NCI-H526 treated with DMSO at 0.1 percent for 48 hours (cell line): ENCODE data around the gene CDYL2.
"Not testable (repeated sequence)": the region's sequence is repeated elsewhere in the genome, so short reads cannot be mapped to it uniquely, and the experiment has no call there.

ENCODE experiments used
- DNase-seq: peaks from one replicate; lab custom pipeline; 2025; lab: John Stamatoyannopoulos, UW

The CDYL2 gene, protein sequence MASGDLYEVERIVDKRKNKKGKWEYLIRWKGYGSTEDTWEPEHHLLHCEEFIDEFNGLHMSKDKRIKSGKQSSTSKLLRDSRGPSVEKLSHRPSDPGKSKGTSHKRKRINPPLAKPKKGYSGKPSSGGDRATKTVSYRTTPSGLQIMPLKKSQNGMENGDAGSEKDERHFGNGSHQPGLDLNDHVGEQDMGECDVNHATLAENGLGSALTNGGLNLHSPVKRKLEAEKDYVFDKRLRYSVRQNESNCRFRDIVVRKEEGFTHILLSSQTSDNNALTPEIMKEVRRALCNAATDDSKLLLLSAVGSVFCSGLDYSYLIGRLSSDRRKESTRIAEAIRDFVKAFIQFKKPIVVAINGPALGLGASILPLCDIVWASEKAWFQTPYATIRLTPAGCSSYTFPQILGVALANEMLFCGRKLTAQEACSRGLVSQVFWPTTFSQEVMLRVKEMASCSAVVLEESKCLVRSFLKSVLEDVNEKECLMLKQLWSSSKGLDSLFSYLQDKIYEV

DNA sequence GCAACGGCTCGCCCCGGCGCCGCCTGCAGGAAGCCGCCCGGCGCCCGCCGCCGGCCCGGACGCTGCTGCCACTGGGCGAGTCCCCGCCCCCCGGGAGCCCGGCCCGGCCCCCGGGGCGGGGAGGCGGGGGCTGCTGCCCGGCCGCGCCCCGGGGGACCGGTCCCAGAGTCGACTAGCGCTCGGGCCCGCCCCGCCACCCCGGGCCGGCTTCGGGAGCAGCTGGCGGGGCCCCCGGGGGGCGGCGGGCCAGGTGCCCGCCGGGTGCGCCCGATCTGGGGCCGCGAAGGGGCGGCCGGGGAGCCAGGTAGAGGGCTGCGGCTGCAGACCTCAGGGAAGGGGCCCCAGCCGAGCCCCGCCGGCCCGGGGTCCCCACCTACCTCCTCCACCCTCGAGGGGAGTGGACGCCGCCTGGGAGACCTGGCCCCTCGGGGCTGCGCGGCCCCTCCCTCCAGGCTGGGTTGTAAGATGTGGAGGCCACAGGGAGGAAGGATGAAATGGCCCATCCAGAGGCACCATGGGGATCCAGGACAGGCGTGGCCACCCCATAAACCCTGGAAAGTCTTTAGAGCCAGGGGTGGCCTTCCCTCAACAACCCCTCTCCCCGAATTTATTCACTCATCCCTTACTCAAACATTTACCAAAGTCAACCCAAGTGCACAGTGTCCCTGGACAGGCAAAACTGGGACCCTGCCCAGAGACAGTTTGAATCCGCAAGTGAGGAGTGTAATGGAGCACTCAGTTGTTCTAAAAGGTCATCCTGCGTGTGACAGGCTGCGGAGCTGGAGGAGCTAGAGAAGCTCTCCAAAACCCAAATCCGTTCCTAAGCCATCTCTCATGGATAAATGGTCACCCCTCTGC, at the start of gene CDYL2:
Gene CDYL2 (minus strand): TSS at position 73 of the 858 bp plus-strand sequence. CDS start 425 bp downstream, outside the sequence.
- DNase-seq: no peak

DNA sequence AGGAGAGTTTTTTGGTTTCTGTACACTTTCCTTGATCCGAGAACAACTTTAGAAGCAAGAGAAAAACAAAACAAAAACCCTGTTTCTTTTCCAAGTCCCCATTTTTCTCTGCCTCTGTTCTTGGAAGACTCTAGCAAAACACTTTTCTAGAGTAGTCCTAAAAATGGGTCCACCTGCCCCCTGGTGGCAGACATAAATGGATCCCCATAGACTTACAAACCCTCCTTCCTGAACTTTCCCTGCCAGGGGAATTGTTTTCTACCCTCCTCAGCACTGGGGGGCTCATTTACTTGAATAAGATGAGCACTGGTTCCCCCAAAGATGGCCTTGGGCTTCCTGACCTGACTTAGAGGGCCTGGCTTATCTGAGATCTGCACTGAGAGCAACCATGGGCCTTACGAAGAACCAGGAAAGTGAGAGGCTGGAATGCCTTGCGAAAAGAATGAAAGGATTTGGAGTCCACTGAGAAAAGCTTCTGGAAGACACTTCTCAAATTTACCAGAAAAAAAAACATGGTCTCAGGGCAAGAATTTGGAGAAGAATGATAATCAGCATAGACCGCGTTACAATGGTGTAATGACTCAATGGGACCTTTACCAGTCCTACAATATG, 48.0 kb upstream of the CDYL2 start:
- DNase-seq: no peak

DNA sequence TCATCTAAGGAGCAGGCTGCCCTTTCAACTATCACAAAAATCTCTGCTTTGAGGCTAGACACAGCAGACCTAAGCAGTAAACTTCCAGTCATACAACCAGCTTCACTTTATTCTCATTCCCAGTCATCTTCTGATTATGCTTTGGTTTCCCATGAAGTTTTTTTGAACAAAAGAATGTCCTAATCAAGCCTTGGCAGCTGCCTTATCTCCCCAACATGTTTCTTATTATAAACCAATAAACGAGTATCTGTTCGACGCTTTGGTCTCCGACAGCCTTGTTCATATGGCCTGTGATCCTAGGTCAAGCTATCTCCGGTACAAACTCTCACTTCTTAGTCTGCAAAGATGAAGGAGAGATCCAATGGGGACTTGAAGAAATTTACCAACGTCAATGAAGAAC, 47.4 kb upstream of the CDYL2 start:
- DNase-seq: no peak

DNA sequence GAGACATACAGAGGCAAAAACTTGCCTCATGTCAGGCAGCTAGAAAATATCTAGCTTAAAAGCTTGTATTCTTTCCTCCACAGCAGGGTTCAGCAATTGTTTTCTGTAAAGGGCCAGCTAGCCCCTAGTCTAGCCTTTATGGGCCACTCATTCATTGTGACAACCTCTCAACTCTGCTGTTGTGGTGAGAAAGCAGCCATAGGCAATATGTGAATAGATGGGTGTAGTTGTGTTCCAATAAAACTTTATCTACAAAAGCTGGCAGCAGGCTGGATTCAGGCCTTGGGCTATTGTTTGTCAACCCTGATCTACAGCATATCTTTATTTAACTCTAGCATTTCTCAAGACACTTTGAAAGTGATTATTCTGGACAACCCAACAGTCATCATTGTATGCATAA, 46.4 kb upstream of the CDYL2 start:
- no peak for DNase-seq

DNA sequence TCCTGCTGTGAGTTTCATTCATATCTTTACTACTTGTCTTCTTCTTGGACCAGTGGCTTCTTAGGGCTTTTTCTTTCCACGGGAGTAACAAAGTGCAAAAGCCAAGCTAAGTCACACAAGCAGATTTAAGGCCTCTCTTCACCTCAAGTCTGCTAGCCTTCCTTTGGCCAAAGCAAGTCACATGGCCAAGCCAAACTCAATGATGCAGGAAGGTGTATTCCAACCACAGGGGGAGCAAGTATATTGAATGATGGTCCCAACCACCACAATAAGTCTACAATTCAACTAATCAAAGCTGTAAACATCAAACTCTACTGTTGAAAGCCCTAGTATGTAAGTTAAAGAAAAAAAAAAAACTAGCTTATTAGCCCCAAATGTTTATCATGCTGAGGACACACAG, 44.5 kb upstream of the CDYL2 start:
- no peak for DNase-seq

DNA sequence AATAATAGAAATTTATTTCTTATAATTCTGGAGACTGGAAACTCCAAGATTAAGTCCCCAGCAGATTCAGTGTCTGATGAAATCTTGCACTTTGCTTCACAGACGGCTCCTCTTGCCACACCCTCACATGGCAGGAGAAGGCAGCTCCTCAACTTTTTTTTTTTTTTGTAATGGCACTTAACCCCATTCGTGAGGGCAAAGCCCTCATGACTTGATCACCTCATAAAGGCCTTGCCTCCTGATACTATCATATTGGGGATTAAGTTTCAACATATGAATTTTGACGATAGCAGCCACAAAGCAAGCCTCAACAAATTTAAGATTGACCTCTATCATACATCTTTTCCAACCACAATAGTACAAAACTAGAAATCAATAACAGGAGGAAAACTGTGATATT, 42.3 kb upstream of the CDYL2 start:
- DNase-seq: no peak

DNA sequence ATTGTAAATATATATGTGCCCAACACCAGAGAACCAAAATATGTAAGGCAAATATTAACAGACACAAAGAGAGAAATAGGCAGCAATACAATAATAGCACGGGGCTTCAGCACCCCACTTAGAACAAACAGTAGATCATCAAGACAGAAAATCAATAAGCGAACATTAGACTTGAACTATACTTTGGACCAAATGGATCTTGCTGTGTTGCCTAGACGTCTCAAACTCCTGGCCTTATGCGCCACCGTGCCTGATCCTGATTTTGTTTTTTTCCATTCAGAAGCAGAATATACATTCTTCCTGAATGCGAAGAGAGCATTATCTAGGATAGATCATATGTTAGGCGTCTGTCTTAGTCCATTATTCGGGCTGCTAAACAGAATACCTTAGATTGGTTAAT, 41.9 kb upstream of the CDYL2 start:
- no peak for DNase-seq

DNA sequence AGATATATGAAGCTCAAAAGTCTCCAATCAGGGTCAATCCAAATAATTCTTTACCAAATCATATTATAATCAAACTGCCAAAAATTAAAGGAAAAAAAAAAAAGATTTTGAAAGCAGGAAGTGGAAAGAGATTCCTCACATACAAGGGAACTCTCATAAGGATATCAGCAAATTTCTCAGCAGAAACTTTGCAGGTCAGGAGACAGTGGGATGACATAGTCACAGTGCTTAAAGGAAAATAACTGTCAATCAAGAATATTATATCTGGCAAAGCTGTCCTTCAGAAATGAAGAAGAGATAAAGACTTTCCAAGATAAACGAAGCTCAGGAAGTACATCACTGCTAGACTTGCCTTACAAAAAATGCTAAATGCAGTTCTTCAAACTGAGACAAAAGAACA, 40.0 kb upstream of the CDYL2 start:
- no peak for DNase-seq

DNA sequence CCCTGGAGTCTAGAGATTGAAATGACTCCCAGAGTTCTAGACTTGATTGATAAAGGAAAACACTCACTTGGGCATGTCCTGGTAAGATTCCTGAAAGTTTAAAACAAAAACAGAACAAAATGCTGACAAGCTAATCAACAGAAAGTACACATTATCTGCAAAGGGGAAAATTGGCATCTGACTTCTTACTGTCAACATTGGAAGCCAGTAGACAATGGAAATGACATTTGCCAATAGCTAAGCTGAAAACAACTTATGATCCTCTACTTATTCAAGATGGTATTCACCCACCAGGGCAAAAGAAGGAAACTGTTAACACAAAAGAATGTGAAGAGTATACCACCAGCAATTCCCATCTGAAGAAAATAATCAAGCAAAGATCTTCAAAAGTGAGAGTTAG, 36.8 kb upstream of the CDYL2 start:
- no peak for DNase-seq

DNA sequence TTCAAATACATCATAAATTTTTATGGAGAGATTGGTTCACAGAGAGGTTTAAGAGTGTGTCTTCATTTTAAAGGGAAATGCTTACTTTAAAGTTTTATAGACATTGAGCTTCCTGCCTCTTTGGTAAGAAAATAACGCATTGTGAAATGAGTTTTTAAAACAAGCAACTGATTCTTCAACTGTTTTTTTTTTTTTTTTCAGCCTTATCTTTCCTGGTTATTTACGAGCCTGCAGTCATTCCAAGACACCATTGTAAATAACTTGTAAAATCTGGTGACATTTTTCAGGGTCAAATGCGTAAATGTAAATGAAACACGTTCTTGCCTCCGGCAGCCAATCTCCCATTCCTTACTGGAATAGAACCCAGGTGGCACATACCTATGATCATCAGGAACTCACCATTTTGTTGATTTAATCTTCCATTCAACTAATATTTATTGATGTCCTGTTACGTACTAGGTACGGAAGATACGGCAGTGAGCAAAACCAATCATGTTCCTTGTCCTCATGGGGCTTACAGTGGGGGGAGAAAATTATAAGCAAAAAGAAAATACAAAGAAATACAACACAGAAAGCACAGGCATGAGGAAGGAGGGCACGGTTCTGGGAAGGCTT, 33.2 kb upstream of the CDYL2 start:
- no peak for DNase-seq

DNA sequence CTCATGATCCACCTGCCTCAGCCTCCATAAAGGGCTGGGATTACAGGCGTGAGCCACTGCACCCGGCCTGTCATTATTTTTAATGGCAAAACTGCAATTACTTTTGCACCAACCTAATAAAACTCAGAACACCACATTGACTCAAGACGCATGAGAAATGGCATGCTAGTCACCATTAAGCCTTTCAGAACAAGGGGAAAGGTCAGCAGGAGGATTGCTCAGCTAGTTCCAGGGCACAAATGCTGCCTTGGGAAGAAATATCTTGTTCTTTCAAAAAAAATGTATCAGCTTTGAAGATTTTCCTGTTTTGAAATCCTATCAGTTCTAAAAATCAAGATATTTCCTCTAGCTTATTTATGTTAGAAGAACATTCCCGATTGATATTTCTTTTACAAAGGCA, 32.4 kb upstream of the CDYL2 start:
- DNase-seq: no peak

DNA sequence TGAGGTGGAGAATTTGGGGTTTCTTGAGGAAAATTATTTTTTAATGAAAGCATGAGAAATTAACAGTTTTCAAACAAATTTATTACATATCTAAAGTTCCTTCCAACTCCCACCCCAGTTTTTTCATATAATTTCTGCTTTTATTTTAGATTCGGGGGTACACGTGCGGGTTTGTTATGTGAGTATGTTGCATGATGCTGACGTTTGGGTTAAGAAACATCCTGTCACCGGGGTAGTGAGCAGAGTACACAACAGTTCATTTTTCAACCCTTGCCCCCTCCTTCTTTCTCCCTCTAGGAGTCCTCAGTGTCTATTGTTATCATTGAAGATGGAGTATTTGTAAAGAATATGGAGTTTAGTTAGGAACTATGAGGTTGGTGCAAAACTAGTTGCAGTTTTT, 31.8 kb upstream of the CDYL2 start:
- DNase-seq: no peak

DNA sequence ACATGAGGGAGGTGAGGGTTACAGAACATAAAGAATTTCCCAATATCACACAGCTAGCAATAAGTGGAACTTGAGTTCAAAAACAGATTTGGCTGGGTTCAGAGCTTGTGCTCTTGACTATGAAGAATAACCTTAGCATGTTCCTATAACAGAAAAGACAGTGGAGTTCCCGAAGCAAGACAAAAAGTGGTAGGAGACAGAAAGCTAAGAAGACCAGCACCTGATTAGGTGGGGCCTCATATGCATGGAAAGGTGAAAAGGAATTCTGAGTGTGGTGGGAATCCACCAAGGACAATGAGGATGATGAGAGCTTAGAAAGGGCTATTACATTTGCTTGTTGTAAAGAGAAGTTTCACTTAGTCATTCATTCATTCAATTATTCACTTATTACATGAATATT, 26.6 kb upstream of the CDYL2 start:
- no peak for DNase-seq

DNA sequence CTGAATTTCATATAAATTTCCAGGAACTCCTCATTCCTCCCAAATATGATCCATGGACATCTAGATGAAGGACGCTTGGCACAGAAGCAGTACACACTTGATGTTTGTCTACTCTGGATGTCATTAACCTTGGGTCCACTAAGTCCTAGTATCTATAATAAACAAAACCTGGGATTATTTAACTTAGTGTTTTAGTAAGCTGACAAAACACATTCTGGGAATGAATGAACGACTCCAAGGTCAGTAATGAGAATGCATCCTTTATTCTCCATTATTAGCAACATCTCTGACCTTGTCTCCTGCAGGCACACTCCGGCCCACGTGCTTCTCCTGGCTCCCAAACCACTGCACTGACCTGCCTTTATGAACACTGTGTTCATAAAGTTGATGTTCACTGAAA, 24.1 kb upstream of the CDYL2 start:
- DNase-seq: no peak

DNA sequence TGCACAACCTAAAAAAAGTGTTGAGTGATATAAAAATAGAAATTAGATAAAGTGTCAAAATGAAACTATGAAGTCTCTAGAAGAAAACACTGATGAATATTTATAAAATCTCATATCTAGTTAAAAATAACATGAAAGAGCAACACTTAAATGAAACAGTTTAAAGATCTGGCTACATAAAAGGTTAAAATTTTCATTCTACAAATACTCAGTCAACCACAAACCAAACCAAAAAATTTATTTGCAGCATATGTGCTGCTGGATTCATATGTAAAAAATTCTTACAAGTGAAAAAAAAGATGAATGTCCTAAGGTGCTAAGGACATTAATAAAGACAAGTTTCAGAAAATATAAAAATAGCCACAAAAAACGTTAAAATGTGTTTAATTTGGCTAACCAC, 22.6 kb upstream of the CDYL2 start:
- DNase-seq: no peak

DNA sequence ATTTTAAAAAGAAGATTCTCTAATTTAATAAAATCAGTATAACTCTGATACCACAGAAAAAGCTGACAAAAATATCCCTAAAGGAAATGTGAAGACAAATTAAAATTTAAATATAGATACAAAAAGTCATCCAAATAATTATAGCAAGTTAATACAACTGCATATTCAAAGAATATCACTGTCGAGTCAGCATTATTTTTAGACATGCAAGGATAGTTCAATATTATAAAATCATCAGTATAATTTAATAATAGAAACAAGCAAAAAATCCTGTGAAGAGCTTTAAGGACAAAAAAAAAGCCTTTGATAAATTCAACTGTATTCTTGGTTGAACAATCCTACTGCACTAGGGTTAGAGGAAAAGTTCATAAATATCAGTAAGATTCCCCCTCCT, 21.0 kb upstream of the CDYL2 start:
- no peak for DNase-seq

DNA sequence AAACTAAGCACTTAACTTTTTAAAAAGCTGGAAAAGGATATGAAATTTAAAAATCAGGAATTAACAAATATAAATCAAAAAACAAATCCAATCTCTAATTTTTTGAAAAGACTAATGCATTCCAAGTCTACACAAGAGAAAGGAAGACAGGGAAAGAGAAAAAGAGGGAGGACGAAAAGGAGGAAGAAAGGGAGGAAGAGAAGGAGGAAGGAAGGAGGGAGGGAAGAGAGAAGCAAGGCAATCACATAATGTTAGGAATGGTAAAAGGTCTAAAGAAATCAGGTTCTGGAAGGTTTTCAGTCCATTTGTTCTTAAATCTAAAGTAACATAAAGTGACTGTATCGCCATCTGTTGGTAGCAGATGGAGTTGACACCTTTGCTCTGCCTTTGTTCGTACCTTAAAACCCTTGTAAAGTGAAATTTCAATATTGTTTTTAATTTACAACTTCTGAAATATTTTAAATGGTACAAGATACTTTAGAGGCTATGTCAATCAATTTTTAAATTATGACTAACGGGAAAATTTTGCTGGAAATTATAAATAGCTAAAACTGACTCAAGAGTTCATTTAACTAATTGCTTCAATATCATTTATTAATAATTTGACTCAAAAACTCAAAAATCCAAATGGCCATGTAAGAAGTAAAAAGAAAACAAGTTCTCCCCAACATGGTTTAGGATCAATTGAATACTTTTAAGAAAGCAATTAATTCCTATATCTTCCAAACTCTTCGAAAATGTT, 20.4 kb upstream of the CDYL2 start:
- peak; percentile 19 for DNase-seq

DNA sequence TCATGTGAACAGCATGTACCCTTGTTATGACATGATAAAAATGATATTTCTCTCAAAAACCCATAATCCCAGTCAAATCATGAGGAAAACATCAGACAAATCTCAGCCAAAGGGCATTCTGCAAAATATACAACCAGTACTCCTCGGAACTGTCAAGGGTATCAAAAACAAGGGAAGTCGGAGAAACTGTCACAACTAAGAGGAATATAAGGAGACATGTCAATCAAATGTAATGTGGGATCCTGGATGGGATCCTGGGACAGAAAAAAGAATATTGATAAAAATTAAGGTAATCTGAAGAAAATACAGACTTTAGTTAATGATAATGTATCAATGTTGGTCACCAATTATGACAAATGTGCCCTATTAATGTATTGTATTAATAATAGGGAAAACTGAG, 15.6 kb upstream of the CDYL2 start:
- DNase-seq: no peak

DNA sequence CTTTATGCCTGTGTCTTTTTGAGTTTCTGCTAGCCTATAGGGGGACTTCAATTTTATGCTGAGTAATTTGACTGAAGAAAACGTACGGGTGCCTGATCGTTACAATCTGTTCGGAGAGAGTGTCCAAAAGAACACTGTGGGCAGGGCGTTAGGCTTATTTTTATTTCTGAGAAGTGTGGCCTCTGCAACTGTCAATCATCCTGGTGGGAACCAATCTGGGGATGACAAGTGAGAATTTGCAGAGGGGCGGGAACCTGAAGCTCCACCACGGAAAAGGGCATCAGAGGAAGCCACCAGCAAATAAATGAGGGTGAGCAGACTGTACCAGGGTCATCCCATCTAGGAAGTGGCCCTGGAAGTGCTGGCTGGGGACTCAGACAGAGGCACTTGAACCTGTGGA, 12.0 kb upstream of the CDYL2 start:
- DNase-seq: no peak

DNA sequence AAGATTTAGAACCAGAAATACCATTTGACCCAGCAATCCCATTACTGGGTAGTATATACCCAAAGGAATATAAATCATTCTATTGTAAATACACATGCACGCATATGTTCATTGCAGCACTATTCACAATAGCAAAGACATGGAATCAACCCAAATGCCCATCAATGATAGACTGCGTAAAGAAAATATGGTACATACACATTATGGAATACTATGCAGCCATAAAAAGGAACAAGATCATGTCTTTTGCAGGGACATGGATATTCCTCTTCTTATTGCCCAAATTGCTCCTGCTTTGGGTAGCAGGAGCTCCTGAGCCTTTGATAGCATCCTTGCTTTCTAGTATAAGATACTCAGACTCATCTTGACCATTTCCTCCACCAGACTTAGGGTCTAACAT, 10.9 kb upstream of the CDYL2 start:
- DNase-seq: not testable (repeated sequence)

DNA sequence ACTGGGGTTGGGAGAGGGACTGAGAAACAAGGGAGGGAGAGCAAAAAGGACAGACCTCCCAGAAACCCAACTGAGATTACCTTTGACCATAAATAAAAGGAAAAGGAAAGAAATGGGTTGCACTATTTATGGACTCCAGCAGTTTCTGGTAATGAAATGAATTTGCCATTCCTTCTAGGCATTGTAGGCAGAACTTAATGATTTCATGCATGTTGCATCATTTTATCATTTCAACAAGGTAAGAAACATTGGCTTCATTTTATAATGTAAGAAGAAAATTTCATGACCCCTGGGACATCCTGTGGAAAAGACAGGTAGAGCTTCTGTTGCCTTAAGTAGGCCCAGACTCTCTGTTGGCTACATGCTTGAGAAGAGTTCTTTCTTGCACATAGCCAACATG, 8.2 kb upstream of the CDYL2 start:
- DNase-seq: no peak

DNA sequence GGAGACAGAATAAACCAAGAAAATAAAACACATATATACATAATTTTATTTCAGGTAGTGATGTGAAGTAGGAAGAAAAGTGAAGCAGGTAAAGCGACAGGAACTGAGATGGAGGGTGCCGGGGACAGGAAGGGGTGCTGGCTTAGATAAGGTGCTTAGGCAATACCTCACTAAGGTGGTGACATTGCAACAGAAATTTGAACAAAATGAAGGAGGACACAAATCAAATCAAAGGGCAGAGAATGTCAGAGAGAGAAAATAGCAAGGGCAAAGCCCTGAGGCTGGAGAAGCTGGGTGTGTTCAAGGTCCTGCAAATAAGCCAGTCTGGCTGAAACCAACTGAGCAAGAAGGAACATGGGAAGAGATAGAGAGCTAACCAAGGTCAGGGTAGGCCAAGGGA, 5.0 kb upstream of the CDYL2 start:
- no peak for DNase-seq
